ENCODE measurements around the gene DMPK.

DMPK gene

GRCh38 chr19:45791744-45792469, 9.6 kb upstream of the DMPK start:
- FAIRE-seq (peak; percentile 35), DNase-seq (ENCODE audit: insufficient read length, low spot score) (no peak)
- TF ChIP-seq POLR2A (IDR thresholded peaks at IDR 0.05; ENCODE audit: low read depth, low read length) (no peak), SPI1 (IDR thresholded peaks at IDR 0.05; ENCODE audit: low read depth, low read length) (no peak), TAF1 (IDR thresholded peaks at IDR 0.05; ENCODE audit: low read depth, low read length) (no peak), POU2F2 (IDR thresholded peaks at IDR 0.05; ENCODE audit: low read depth, low read length) (no peak), POLR2AphosphoS5 (IDR thresholded peaks at IDR 0.05; ENCODE audit: low read depth, low read length) (no peak), PAX5 (IDR thresholded peaks at IDR 0.05; ENCODE audit: insufficient read depth, low read length, severe bottlenecking) (no peak)

- peak; percentile 87 for FAIRE-seq
- TF ChIP-seq POLR2A (IDR thresholded peaks at IDR 0.05; ENCODE audit: low read depth, low read length) (no peak), SPI1 (IDR thresholded peaks at IDR 0.05; ENCODE audit: low read depth, low read length) (peak; percentile 87)
- no peak for DNase-seq (ENCODE audit: insufficient read length, low spot score)
Measured at GRCh38 chr19:45790942-45791341, 8.7 kb upstream of the DMPK start.

- TF ChIP-seq POLR2AphosphoS5 (IDR thresholded peaks at IDR 0.05; ENCODE audit: low read depth, low read length) (no peak), POU2F2 (IDR thresholded peaks at IDR 0.05; ENCODE audit: low read depth, low read length) (no peak), PAX5 (IDR thresholded peaks at IDR 0.05; ENCODE audit: insufficient read depth, low read length, severe bottlenecking) (no peak), SPI1 (IDR thresholded peaks at IDR 0.05; ENCODE audit: low read depth, low read length) (no peak), POLR2A (IDR thresholded peaks at IDR 0.05; ENCODE audit: low read depth, low read length) (no peak), TAF1 (IDR thresholded peaks at IDR 0.05; ENCODE audit: low read depth, low read length) (no peak)
- FAIRE-seq: no peak
- DNase-seq (ENCODE audit: insufficient read length, low spot score): no peak
Measured at GRCh38 chr19:45789035-45789786, 6.9 kb upstream of the DMPK start.

GRCh38 chr19:45786533-45786894, 4.2 kb upstream of the DMPK start:
- DNase-seq (ENCODE audit: insufficient read length, low spot score) (no peak), FAIRE-seq (no peak)
- TF ChIP-seq SPI1 (IDR thresholded peaks at IDR 0.05; ENCODE audit: low read depth, low read length): no peak
- TF ChIP-seq POLR2AphosphoS5 (IDR thresholded peaks at IDR 0.05; ENCODE audit: low read depth, low read length): no peak
- TF ChIP-seq POU2F2 (IDR thresholded peaks at IDR 0.05; ENCODE audit: low read depth, low read length): no peak
- no peak for TF ChIP-seq POLR2A (IDR thresholded peaks at IDR 0.05; ENCODE audit: low read depth, low read length)
- TF ChIP-seq PAX5 (IDR thresholded peaks at IDR 0.05; ENCODE audit: insufficient read depth, low read length, severe bottlenecking): no peak
- TF ChIP-seq TAF1 (IDR thresholded peaks at IDR 0.05; ENCODE audit: low read depth, low read length): no peak

GRCh38 chr19:45785781-45786532, 3.7 kb upstream of the DMPK start:
- FAIRE-seq: no peak
- no peak for DNase-seq (ENCODE audit: insufficient read length, low spot score)
- TF ChIP-seq SPI1 (IDR thresholded peaks at IDR 0.05; ENCODE audit: low read depth, low read length) (no peak), TAF1 (IDR thresholded peaks at IDR 0.05; ENCODE audit: low read depth, low read length) (no peak), PAX5 (IDR thresholded peaks at IDR 0.05; ENCODE audit: insufficient read depth, low read length, severe bottlenecking) (no peak), POLR2A (IDR thresholded peaks at IDR 0.05; ENCODE audit: low read depth, low read length) (no peak; the same call in 1 of the 2 replicates), POU2F2 (IDR thresholded peaks at IDR 0.05; ENCODE audit: low read depth, low read length) (no peak), POLR2AphosphoS5 (IDR thresholded peaks at IDR 0.05; ENCODE audit: low read depth, low read length) (no peak)

GRCh38 chr19:45785097-45785496, 2.8 kb upstream of the DMPK start:
- no peak for TF ChIP-seq SPI1 (IDR thresholded peaks at IDR 0.05; ENCODE audit: low read depth, low read length)
- TF ChIP-seq POLR2AphosphoS5 (IDR thresholded peaks at IDR 0.05; ENCODE audit: low read depth, low read length): no peak
- TF ChIP-seq POLR2A (IDR thresholded peaks at IDR 0.05; ENCODE audit: low read depth, low read length): no peak
- TF ChIP-seq TAF1 (IDR thresholded peaks at IDR 0.05; ENCODE audit: low read depth, low read length): no peak
- TF ChIP-seq PAX5 (IDR thresholded peaks at IDR 0.05; ENCODE audit: insufficient read depth, low read length, severe bottlenecking): no peak
- no peak for TF ChIP-seq POU2F2 (IDR thresholded peaks at IDR 0.05; ENCODE audit: low read depth, low read length)
- DNase-seq (ENCODE audit: insufficient read length, low spot score) (no peak), FAIRE-seq (no peak)

- FAIRE-seq (no peak), DNase-seq (ENCODE audit: insufficient read length, low spot score) (no peak)
- TF ChIP-seq SPI1 (IDR thresholded peaks at IDR 0.05; ENCODE audit: low read depth, low read length) (no peak), POLR2A (IDR thresholded peaks at IDR 0.05; ENCODE audit: low read depth, low read length) (no peak), PAX5 (IDR thresholded peaks at IDR 0.05; ENCODE audit: insufficient read depth, low read length, severe bottlenecking) (no peak), TAF1 (IDR thresholded peaks at IDR 0.05; ENCODE audit: low read depth, low read length) (no peak), POLR2AphosphoS5 (IDR thresholded peaks at IDR 0.05; ENCODE audit: low read depth, low read length) (no peak), POU2F2 (IDR thresholded peaks at IDR 0.05; ENCODE audit: low read depth, low read length) (no peak)
Measured at GRCh38 chr19:45784096-45784495, 1.8 kb upstream of the DMPK start.

GRCh38 chr19:45782820-45783785, 813 bp upstream of the DMPK start:
- DNase-seq (ENCODE audit: insufficient read length, low spot score): no peak
- FAIRE-seq: no peak
- TF ChIP-seq SPI1 (IDR thresholded peaks at IDR 0.05; ENCODE audit: low read depth, low read length) (no peak), PAX5 (IDR thresholded peaks at IDR 0.05; ENCODE audit: insufficient read depth, low read length, severe bottlenecking) (no peak), POU2F2 (IDR thresholded peaks at IDR 0.05; ENCODE audit: low read depth, low read length) (no peak), POLR2AphosphoS5 (IDR thresholded peaks at IDR 0.05; ENCODE audit: low read depth, low read length) (no peak; the same call in 1 of the 2 replicates), POLR2A (IDR thresholded peaks at IDR 0.05; ENCODE audit: low read depth, low read length) (no peak), TAF1 (IDR thresholded peaks at IDR 0.05; ENCODE audit: low read depth, low read length) (no peak)
